SK-N-SH (cell line): Measurements from ENCODE around the gene KRT71.

Experiments
- EP300 ChIP-seq, 2 experiments: IDR thresholded peaks; 2 replicates each; pipeline versions ENCODE4 v1.4.0 to v1.6.1; 2012; ENCODE audit warnings: borderline replicate concordance in 1 of 2, low read depth in 1 of 2, low read length in 1 of 2
- EZH2phosphoT487 ChIP-seq: fragments of 200-600 bp; sonication (generic); IDR thresholded peaks from 2 replicates; pipeline ENCODE4 v1.6.1; 2017; ENCODE audit warnings: low read depth, mixed run types, mild to moderate bottlenecking, antibody characterized with exemption, moderate library complexity, borderline replicate concordance
- FOXM1 ChIP-seq: IDR thresholded peaks from 2 replicates; pipeline ENCODE4 v1.4.0; 2012; ENCODE audit warnings: low read depth, mild to moderate bottlenecking
- RFX5 ChIP-seq: IDR thresholded peaks from 2 replicates; pipeline ENCODE4 v1.6.1; 2012; ENCODE audit warnings: mild to moderate bottlenecking, improper control_type of control experiment, low read length
- ZBTB33 ChIP-seq: IDR thresholded peaks from 2 replicates; pipeline ENCODE4 v1.4.0; 2012; ENCODE audit warnings: low read depth, borderline replicate concordance

GRCh38 chr12:52552055-52552454 lies 890 bp downstream of the KRT71 start:
- no peak for TF ChIP-seq ZBTB33
- TF ChIP-seq EP300 (IDR thresholded peaks at IDR 0.05; ENCODE audit: borderline replicate concordance in 1 of 2, low read depth in 1 of 2, low read length in 1 of 2): no peak
- TF ChIP-seq FOXM1: no peak
- TF ChIP-seq EZH2phosphoT487: no peak
- TF ChIP-seq RFX5: no peak
